Measurements from ENCODE around the gene KCNQ5. TPM values are rescaled to one million over a fixed set of nuclear protein-coding genes. Genes with fewer than 3 reads are reported as not detected.
"Not testable (repeated sequence)": the region's sequence is repeated elsewhere in the genome, so short reads cannot be mapped to it uniquely, and the experiment has no call there.

KCNQ5 gene
- total RNA-seq, 4 donors from 2014 or later, result 0.96 to 3.4 (median 1.5) TPM

DNA sequence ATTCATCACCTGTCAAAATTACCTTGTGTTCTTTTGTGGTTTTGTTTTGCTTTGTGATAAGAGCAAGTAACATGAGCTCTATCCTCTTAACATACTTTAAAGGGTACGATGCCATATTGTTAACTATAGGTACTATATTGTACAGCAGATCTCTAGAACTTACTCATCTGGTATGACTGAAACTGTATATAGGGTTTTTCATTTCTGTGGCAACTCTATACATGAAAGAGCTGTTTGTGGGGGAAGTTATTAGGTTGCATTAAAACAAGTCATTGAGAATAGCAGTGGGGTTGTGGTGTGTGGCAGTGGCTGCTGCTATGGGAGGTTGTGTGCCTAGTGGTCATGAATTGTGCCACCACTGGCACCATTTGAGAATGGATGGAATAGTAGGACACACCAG is 268.4 kb downstream of the KCNQ5 start:
- 81 to 88% methylated on average over 1 of the region's 1 CpG for WGBS, 2 donors (ENCODE audit: low coverage in 1 of 2)
- Histone ChIP-seq H3K4me3 (no peak overlapping the region), H3K9me3 (no peaks in the 10 kb centered on the region), H3K27me3 (no peaks in the 10 kb centered on the region), H3K36me3 (no peaks in the 10 kb centered on the region), H3K27ac (no peak overlapping the region), H3K4me1 (no peaks in the 10 kb centered on the region)
- TF ChIP-seq POLR2AphosphoS5 (IDR thresholded peaks at IDR 0.05), result no peak
- TF ChIP-seq POLR2A (IDR thresholded peaks at IDR 0.05), result no peak
- TF ChIP-seq, protein P1, sequence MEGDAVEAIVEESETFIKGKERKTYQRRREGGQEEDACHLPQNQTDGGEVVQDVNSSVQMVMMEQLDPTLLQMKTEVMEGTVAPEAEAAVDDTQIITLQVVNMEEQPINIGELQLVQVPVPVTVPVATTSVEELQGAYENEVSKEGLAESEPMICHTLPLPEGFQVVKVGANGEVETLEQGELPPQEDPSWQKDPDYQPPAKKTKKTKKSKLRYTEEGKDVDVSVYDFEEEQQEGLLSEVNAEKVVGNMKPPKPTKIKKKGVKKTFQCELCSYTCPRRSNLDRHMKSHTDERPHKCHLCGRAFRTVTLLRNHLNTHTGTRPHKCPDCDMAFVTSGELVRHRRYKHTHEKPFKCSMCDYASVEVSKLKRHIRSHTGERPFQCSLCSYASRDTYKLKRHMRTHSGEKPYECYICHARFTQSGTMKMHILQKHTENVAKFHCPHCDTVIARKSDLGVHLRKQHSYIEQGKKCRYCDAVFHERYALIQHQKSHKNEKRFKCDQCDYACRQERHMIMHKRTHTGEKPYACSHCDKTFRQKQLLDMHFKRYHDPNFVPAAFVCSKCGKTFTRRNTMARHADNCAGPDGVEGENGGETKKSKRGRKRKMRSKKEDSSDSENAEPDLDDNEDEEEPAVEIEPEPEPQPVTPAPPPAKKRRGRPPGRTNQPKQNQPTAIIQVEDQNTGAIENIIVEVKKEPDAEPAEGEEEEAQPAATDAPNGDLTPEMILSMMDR (IDR thresholded peaks at IDR 0.05), result no peak
- no peak for TF ChIP-seq EP300 (IDR thresholded peaks at IDR 0.05)
- no peak for ATAC-seq

DNA sequence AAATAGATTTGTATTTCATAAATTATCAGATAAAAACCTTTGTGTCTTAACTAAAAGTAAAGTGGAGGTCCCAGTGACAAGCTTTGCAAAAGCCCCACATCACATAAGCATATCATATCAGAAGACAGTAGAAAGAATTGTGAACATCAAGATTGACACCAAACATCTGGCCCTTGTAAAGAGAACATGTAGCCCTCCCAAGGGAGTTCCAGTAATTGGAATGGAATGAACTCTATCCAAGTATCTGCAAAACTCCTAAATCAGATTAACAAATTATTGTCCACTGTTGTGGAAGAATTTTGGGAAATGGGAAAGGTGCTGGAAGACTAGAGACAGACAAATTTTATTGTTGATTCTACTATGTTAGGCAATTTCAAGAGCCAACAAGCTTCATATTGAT is 268.8 kb downstream of the KCNQ5 start:
- no peaks in the 10 kb centered on the region for H3K4me1 ChIP-seq
- H3K27ac ChIP-seq, result no peak overlapping the region
- no peaks in the 10 kb centered on the region for H3K27me3 ChIP-seq
- H3K4me3 ChIP-seq, result no peak overlapping the region
- TF ChIP-seq, protein P1 (IDR thresholded peaks at IDR 0.05), result no peak
- no peak for TF ChIP-seq POLR2A (IDR thresholded peaks at IDR 0.05)
- TF ChIP-seq POLR2AphosphoS5 (IDR thresholded peaks at IDR 0.05), result no peak
- H3K9me3 ChIP-seq, result no peaks in the 10 kb centered on the region
- no peak for ATAC-seq
- H3K36me3 ChIP-seq, result no peaks in the 10 kb centered on the region

DNA sequence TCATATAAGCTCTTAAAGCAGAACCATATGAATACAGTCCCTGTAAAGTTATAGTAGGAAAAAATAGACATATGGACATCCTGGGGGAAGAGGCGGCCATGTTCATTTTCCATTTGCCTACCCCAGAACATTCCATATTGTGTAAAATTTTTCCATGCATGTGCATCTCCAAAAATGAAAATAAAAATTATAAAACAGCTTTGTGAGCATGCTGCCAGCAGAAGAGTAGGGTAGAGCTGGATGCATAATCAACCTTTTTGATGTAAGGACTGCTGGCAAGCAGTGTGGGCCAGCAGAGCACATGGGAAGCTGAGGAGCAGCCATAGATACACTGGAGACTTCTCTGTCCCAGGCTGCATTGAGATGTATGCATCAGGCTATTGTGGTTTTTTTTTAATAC is 271.0 kb downstream of the KCNQ5 start:
- Histone ChIP-seq H3K27me3 (no peaks in the 10 kb centered on the region), H3K4me3 (no peak overlapping the region), H3K9me3 (no peaks in the 10 kb centered on the region), H3K27ac (no peak overlapping the region), H3K36me3 (no peaks in the 10 kb centered on the region), H3K4me1 (no peaks in the 10 kb centered on the region)
- TF ChIP-seq, protein P1 (IDR thresholded peaks at IDR 0.05), result no peak
- TF ChIP-seq POLR2AphosphoS5 (IDR thresholded peaks at IDR 0.05), result no peak
- no peak for TF ChIP-seq POLR2A (IDR thresholded peaks at IDR 0.05)
- TF ChIP-seq EP300 (IDR thresholded peaks at IDR 0.05), result no peak
- 79 to 82% methylated on average over 1 of the region's 1 CpG for WGBS, 2 donors (ENCODE audit: low coverage in 1 of 2)
- no peak for ATAC-seq

DNA sequence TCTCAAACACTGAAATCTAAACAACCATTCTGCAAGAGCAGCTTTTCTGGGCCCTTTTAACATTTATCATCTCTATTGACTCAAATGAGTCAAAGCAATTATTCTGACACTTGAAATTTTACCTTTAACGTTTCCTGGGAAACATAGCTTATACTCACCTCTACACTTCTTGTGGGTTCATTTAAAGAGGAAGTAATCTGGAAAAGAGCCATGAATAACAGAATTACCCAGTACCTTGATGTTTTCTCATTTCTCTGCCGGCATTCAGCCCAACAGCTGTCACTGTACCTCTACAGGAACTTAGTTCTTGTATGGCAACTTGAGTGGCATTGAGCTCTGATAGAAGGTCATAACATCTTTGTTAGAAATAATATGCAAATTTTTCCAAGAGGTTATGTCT is 272.2 kb downstream of the KCNQ5 start:
- WGBS, 2 donors (ENCODE audit: low coverage in 1 of 2), result 24 to 33% methylated on average over 2 of the region's 2 CpGs

DNA sequence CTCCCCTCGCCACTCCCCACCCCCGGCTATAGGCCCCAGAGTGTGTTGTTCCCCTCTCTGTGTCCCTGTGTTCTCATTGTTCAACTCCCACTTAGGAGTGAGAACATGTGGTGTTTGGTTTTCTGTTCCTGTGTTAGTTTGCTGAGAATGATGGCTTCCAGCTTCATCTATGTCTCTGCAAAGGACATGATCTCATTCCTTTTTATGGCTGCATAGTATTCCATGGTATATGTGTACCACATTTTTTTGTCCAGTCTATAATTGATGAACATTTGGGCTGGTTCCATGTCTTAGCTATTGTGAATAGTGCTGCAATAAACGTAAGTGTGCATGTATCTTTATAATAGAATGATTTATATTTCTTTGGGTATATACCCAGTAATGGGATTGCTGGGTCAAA is 276.4 kb downstream of the KCNQ5 start:
- not testable (repeated sequence) for H3K4me1 ChIP-seq, H3K27ac ChIP-seq, H3K9me3 ChIP-seq, H3K4me3 ChIP-seq, ATAC-seq, H3K27me3 ChIP-seq, H3K36me3 ChIP-seq
- 72 to 83% methylated on average over 2 to 3 of the region's 3 CpGs for WGBS, 2 donors (ENCODE audit: low coverage in 1 of 2)

More for the DNA sequence above, 272.2 kb downstream of the KCNQ5 start:
- H3K9me3 ChIP-seq, result no peaks in the 10 kb centered on the region
- H3K4me3 ChIP-seq, result no peak overlapping the region
- no peaks in the 10 kb centered on the region for H3K27me3 ChIP-seq
- H3K36me3 ChIP-seq, result no peaks in the 10 kb centered on the region
- ATAC-seq, result no peak
- no peak overlapping the region for H3K27ac ChIP-seq
- TF ChIP-seq POLR2AphosphoS5 (IDR thresholded peaks at IDR 0.05) (no peak), EP300 (IDR thresholded peaks at IDR 0.05) (no peak), POLR2A (IDR thresholded peaks at IDR 0.05) (no peak)
- TF ChIP-seq, protein P1 (IDR thresholded peaks at IDR 0.05), result no peak
- H3K4me1 ChIP-seq, result no peaks in the 10 kb centered on the region
